HG03439 (cell line): ENCODE results near the gene IGSF21.
"Not testable (repeated sequence)": the region's sequence is repeated elsewhere in the genome, so short reads cannot be mapped to it uniquely, and the experiment has no call there.

Source experiments
- ATAC-seq: cut with Tn5 transposase; IDR thresholded peaks from one replicate; pipeline ENCODE4 v1.9.1; 2021; ENCODE audit warnings: mild to moderate bottlenecking, moderate library complexity; ENCODE audit not compliant: unreplicated experiment

The IGSF21 gene

GRCh38 chr1:18348354-18348753 lies 240.8 kb downstream of the IGSF21 start:
- ATAC-seq, result no peak

- no peak for ATAC-seq
These were observed 243.1 kb downstream of the IGSF21 start for GRCh38 chr1:18350747-18351146.

GRCh38 chr1:18351735-18352134 lies 244.1 kb downstream of the IGSF21 start:
- ATAC-seq, result no peak

- ATAC-seq, result no peak
These were observed 245.2 kb downstream of the IGSF21 start for GRCh38 chr1:18352636-18353265.

GRCh38 chr1:18353528-18353927 lies 245.9 kb downstream of the IGSF21 start:
- ATAC-seq, result no peak

- no peak for ATAC-seq
These were observed 246.4 kb downstream of the IGSF21 start for GRCh38 chr1:18353992-18354391.

GRCh38 chr1:18354612-18355011 lies 247.0 kb downstream of the IGSF21 start:
- no peak for ATAC-seq

- ATAC-seq, result no peak
These were observed 250.1 kb downstream of the IGSF21 start for GRCh38 chr1:18357622-18358230.

GRCh38 chr1:18358600-18358999 lies 251.0 kb downstream of the IGSF21 start:
- no peak for ATAC-seq

- ATAC-seq, result no peak
These were observed 252.7 kb downstream of the IGSF21 start for GRCh38 chr1:18360251-18360650.

GRCh38 chr1:18362150-18362549 lies 254.6 kb downstream of the IGSF21 start:
- no peak for ATAC-seq

- ATAC-seq, result no peak
These were observed 255.8 kb downstream of the IGSF21 start for GRCh38 chr1:18363436-18363835.

- no peak for ATAC-seq
These were observed 257.6 kb downstream of the IGSF21 start for GRCh38 chr1:18365099-18365705.

GRCh38 chr1:18372505-18372904 lies 264.9 kb downstream of the IGSF21 start:
- ATAC-seq, result not testable (repeated sequence)

- no peak for ATAC-seq
These were observed 265.6 kb downstream of the IGSF21 start for GRCh38 chr1:18373151-18373550.

GRCh38 chr1:18373882-18374493 lies 266.4 kb downstream of the IGSF21 start:
- no peak for ATAC-seq

GRCh38 chr1:18376661-18377060 lies 269.1 kb downstream of the IGSF21 start:
- ATAC-seq, result no peak

GRCh38 chr1:18380288-18380687 lies 272.7 kb downstream of the IGSF21 start:
- ATAC-seq, result no peak

- ATAC-seq, result no peak
These were observed 276.5 kb downstream of the IGSF21 start for GRCh38 chr1:18384059-18384458.

- ATAC-seq, result no peak
These were observed 276.9 kb downstream of the IGSF21 start for GRCh38 chr1:18384471-18384870.

- ATAC-seq, result no peak
These were observed 277.7 kb downstream of the IGSF21 start for GRCh38 chr1:18385239-18385790.

GRCh38 chr1:18386591-18386990 lies 279.0 kb downstream of the IGSF21 start:
- no peak for ATAC-seq
